Activated CD8-positive, alpha-beta memory T cell treated with anti-CD3 and anti-CD28 coated beads, Interleukin-2, amount 10 ng/mL, durations not matched to agents 7 days and 5 days (primary cell): ENCODE measurements around the gene FCAMR. TPM values are rescaled to one million over a fixed set of nuclear protein-coding genes. Genes with fewer than 3 reads are reported as not detected.

ENCODE experiments used
- ATAC-seq: fragments of 150-1000 bp; cut with Tn5 transposase; one replicate; pipeline ENCODE4 v1.10.0; 2021; ENCODE audit warnings: moderate library complexity
- CTCF ChIA-PET: fragments of 350-600 bp; sonication (Branson Sonifier 250); formaldehyde crosslinking; loops from one replicate; lab custom pipeline; 2021; ENCODE audit warnings: antibody characterized with exemption; lab: Charles Lee
- DNase-seq: peaks from one replicate; pipeline ENCODE4 v3.0.0-alpha.2; 2020
- H3K27ac Mint-ChIP-seq: one replicate; pipeline ENCODE4 v1.8.0; 2021; ENCODE audit warnings: mild to moderate bottlenecking, mixed read lengths
- H3K27me3 Mint-ChIP-seq: one replicate; pipeline ENCODE4 v1.8.0; 2021; ENCODE audit warnings: mixed read lengths
- H3K36me3 Mint-ChIP-seq: one replicate; pipeline ENCODE4 v1.8.0; 2021; ENCODE audit warnings: mild to moderate bottlenecking, mixed read lengths
- H3K4me1 Mint-ChIP-seq: one replicate; pipeline ENCODE4 v1.8.0; 2021; ENCODE audit warnings: mixed read lengths
- H3K4me3 Mint-ChIP-seq: one replicate; pipeline ENCODE4 v1.8.0; 2021; ENCODE audit warnings: mild to moderate bottlenecking, moderate library complexity, mixed read lengths
- H3K9me3 Mint-ChIP-seq: one replicate; pipeline ENCODE4 v1.8.0; 2022; ENCODE audit warnings: low read depth, mixed read lengths
- total RNA-seq, 2 experiments: library from RNA; stranded (reverse); gene quantifications; one replicate each; pipeline ENCODE4 v1.2.3, GENCODE V29; 2021

The FCAMR gene
- total RNA-seq, 2 experiments from 2014 or later = not detected

DNA sequence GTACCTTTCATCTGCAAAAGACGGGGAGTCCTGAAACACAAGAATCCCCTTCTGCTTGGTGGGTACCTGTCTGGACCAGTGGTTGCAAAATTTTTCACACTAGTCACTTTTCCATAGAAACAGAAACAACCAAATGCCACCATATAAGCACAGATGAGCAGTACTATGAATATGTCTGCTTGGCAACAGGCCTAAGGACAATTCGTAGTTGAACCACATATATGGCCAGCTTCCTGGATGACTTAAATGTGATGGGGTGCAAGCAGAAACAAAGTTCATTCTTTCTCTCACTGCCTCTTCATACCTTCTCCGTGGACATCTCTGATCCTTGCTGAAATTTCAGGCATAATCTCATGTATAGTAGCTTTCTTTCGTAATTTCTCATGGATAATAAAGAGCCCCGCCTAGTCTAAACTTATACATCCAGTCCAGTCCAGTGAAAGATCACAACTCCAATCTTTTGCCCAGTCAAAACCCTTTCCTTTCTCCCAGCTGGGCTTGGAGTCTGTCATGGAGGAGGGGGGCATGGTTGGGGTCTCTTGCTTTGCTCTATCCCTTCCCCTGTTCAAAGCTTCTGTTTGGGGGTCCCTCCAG lies 7.0 kb downstream of the FCAMR start:
- ATAC-seq (no peak), DNase-seq (no peak)
- Mint-ChIP-seq H3K36me3 (no peaks in the 10 kb centered on the region), H3K4me1 (peaks cover 40% of the 10 kb centered on the region), H3K27ac (no peak overlapping the region), H3K27me3 (peaks cover 2% of the 10 kb centered on the region), H3K4me3 (no peak overlapping the region), H3K9me3 (no peaks in the 10 kb centered on the region)
- CTCF ChIA-PET = interaction anchor here (0.6 to 1.8 kb wide), 5 partner anchors 8 to 50 kb away, joined by 3 to 8 read pairs (median 5); no protein-coding TSS in a partner anchor

GRCh38 chr1:206962272-206962671 lies 8.0 kb downstream of the FCAMR start:
- Mint-ChIP-seq H3K36me3 (no peaks in the 10 kb centered on the region), H3K27me3 (peaks cover 6% of the 10 kb centered on the region), H3K9me3 (no peaks in the 10 kb centered on the region), H3K4me3 (no peak overlapping the region), H3K4me1 (peaks cover 30% of the 10 kb centered on the region), H3K27ac (peak overlapping the region; percentile 68)
- CTCF ChIA-PET = interaction anchor here (0.7 to 1.8 kb wide), 4 partner anchors 16 to 50 kb away, joined by 3 to 8 read pairs (median 6); no protein-coding TSS in a partner anchor
- ATAC-seq (peak; percentile 66), DNase-seq (peak; percentile 46)

GRCh38 chr1:206961668-206962067 lies 8.6 kb downstream of the FCAMR start:
- ATAC-seq = no peak
- H3K4me3 Mint-ChIP-seq = no peak overlapping the region
- CTCF ChIA-PET = interaction anchor here (1.0 to 1.7 kb wide), 4 partner anchors 21 to 341 kb away, joined by 3 to 8 read pairs (median 4); no protein-coding TSS in a partner anchor
- H3K27ac Mint-ChIP-seq = no peak overlapping the region
- no peaks in the 10 kb centered on the region for H3K9me3 Mint-ChIP-seq
- H3K4me1 Mint-ChIP-seq = peaks cover 24% of the 10 kb centered on the region
- H3K27me3 Mint-ChIP-seq = peaks cover 7% of the 10 kb centered on the region
- H3K36me3 Mint-ChIP-seq = no peaks in the 10 kb centered on the region
- DNase-seq = no peak

DNA sequence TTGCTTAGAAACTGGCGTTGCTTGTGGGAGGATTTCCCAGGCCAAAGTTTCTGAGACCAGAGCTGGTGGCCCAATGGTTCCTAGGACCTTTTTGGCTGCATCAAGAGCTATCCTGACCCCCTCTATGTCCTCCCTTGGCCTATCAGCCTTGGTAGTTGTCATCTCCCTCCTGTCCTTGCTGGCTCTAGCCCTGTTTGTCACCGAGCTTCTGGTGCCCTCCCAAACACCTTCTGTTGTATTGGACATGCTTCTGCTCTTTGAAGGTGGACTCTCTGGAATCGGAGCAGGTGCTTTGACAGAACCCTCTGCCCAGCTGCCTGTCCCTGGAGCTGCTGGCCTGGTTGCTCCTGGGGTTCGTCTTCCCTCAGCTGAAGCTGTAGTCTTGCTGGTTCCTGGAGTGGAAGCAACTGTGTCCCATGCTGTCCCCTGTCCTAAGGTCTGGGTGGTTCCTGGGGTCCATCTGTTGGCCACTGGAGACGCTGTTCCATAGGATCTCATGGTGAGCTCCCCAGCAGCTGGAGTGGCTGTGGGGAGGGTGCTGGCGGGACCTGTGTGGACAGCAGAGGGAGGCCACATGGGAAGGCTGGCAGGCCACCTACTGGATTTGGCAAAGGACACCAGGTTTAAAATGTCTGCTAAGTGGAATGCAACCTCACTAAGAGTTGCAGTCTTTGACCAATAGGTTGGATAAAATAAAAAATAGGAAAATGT lies 9.4 kb downstream of the FCAMR start:
- Mint-ChIP-seq H3K36me3 (no peaks in the 10 kb centered on the region), H3K27me3 (peaks cover 7% of the 10 kb centered on the region)
- CTCF ChIA-PET = interaction anchor here (0.9 to 2.3 kb wide), 7 partner anchors 9 to 341 kb away, joined by 3 to 9 read pairs (median 3); no protein-coding TSS in a partner anchor

GRCh38 chr1:206958144-206958543 lies 12.1 kb downstream of the FCAMR start:
- no peak for DNase-seq
- peaks cover 28% of the 10 kb centered on the region for H3K4me1 Mint-ChIP-seq
- peaks cover 7% of the 10 kb centered on the region for H3K27me3 Mint-ChIP-seq
- no peak overlapping the region for H3K4me3 Mint-ChIP-seq
- H3K9me3 Mint-ChIP-seq = no peaks in the 10 kb centered on the region
- H3K27ac Mint-ChIP-seq = no peak overlapping the region
- H3K36me3 Mint-ChIP-seq = no peaks in the 10 kb centered on the region
- CTCF ChIA-PET = interaction anchor here (1.2 kb wide), 1 partner anchor 25 kb away, joined by 3 read pairs; no protein-coding TSS in a partner anchor
- ATAC-seq = no peak

More for the DNA sequence above, 9.4 kb downstream of the FCAMR start:
- peaks cover 23% of the 10 kb centered on the region for H3K4me1 Mint-ChIP-seq
- no peak overlapping the region for H3K27ac Mint-ChIP-seq
- no peak overlapping the region for H3K4me3 Mint-ChIP-seq
- no peaks in the 10 kb centered on the region for H3K9me3 Mint-ChIP-seq
- ATAC-seq (no peak), DNase-seq (no peak)

GRCh38 chr1:206957639-206958038 lies 12.6 kb downstream of the FCAMR start:
- H3K36me3 Mint-ChIP-seq = no peaks in the 10 kb centered on the region
- H3K27me3 Mint-ChIP-seq = peaks cover 7% of the 10 kb centered on the region
- ATAC-seq (no peak), DNase-seq (no peak)
- no peak overlapping the region for H3K4me3 Mint-ChIP-seq
- H3K27ac Mint-ChIP-seq = no peak overlapping the region
- H3K9me3 Mint-ChIP-seq = no peaks in the 10 kb centered on the region
- CTCF ChIA-PET = interaction anchor here (1.2 kb wide), 1 partner anchor 24 kb away, joined by 3 read pairs; no protein-coding TSS in a partner anchor
- H3K4me1 Mint-ChIP-seq = peaks cover 23% of the 10 kb centered on the region

GRCh38 chr1:206955476-206956451 lies 14.5 kb downstream of the FCAMR start:
- Mint-ChIP-seq H3K36me3 (no peaks in the 10 kb centered on the region), H3K27me3 (peaks cover 7% of the 10 kb centered on the region), H3K4me3 (no peak overlapping the region), H3K9me3 (no peaks in the 10 kb centered on the region), H3K27ac (no peak overlapping the region), H3K4me1 (peaks cover 12% of the 10 kb centered on the region)
- CTCF ChIA-PET = interaction anchor here (1.6 to 1.9 kb wide), 2 partner anchors 20 to 44 kb away, joined by 5 to 11 read pairs; no protein-coding TSS in a partner anchor
- DNase-seq = no peak
- no peak for ATAC-seq

- H3K27me3 Mint-ChIP-seq = peaks cover 7% of the 10 kb centered on the region
- peaks cover 12% of the 10 kb centered on the region for H3K4me1 Mint-ChIP-seq
- DNase-seq = no peak
- no peak overlapping the region for H3K4me3 Mint-ChIP-seq
- H3K9me3 Mint-ChIP-seq = no peaks in the 10 kb centered on the region
- H3K36me3 Mint-ChIP-seq = peaks cover 2% of the 10 kb centered on the region
- CTCF ChIA-PET = interaction anchor here (1.2 to 2.3 kb wide), 7 partner anchors 13 to 47 kb away, joined by 3 to 11 read pairs (median 5); no protein-coding TSS in a partner anchor
- no peak for ATAC-seq
- peak overlapping the region; percentile 1 for H3K27ac Mint-ChIP-seq
Measured at GRCh38 chr1:206954459-206955342, 15.6 kb downstream of the FCAMR start.

DNA sequence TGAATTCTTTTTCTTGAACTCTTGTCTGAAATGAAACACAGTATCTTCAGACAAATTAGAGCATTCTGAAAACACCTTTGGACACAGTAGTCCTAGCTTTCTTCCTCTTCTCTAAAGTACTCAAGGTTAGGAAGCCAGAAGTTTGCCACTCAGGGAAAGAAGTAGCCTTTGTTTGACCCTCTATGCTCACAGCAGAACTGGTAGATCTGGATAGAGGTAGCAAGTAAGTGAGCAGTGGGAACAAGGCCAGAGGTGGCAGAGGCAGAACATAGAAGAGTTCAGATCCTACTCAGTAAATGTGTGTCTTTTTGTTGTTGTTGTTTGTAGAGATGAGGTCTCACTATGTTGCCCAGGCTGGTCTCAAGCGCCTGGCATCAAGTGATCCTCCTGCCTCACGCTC lies 16.6 kb downstream of the FCAMR start:
- Mint-ChIP-seq H3K27ac (no peak overlapping the region), H3K36me3 (peaks cover 2% of the 10 kb centered on the region), H3K9me3 (no peaks in the 10 kb centered on the region), H3K4me3 (no peak overlapping the region), H3K27me3 (peaks cover 7% of the 10 kb centered on the region), H3K4me1 (peaks cover 12% of the 10 kb centered on the region)
- DNase-seq = no peak
- CTCF ChIA-PET = interaction anchor here (1.2 to 2.3 kb wide), 6 partner anchors 12 to 46 kb away, joined by 3 to 11 read pairs (median 6); no protein-coding TSS in a partner anchor
- ATAC-seq = no peak

GRCh38 chr1:206953126-206953525 lies 17.1 kb downstream of the FCAMR start:
- DNase-seq = no peak
- CTCF ChIA-PET = interaction anchor here (1.8 to 2.3 kb wide), 2 partner anchors 12 to 27 kb away, joined by 5 to 7 read pairs; no protein-coding TSS in a partner anchor
- no peaks in the 10 kb centered on the region for H3K9me3 Mint-ChIP-seq
- H3K27ac Mint-ChIP-seq = no peak overlapping the region
- peaks cover 4% of the 10 kb centered on the region for H3K27me3 Mint-ChIP-seq
- H3K36me3 Mint-ChIP-seq = peaks cover 2% of the 10 kb centered on the region
- H3K4me1 Mint-ChIP-seq = peaks cover 12% of the 10 kb centered on the region
- no peak for ATAC-seq
- no peak overlapping the region for H3K4me3 Mint-ChIP-seq

GRCh38 chr1:206952171-206952570 lies 18.1 kb downstream of the FCAMR start:
- H3K4me1 Mint-ChIP-seq = peaks cover 12% of the 10 kb centered on the region
- H3K27me3 Mint-ChIP-seq = peaks cover 3% of the 10 kb centered on the region
- H3K4me3 Mint-ChIP-seq = no peak overlapping the region
- no peaks in the 10 kb centered on the region for H3K9me3 Mint-ChIP-seq
- CTCF ChIA-PET = interaction anchor here (1.0 to 3.4 kb wide), 4 partner anchors 8 to 288 kb away, joined by 3 to 20 read pairs (median 4); no protein-coding TSS in a partner anchor
- ATAC-seq (no peak), DNase-seq (no peak)
- H3K36me3 Mint-ChIP-seq = peaks cover 2% of the 10 kb centered on the region
- no peak overlapping the region for H3K27ac Mint-ChIP-seq
